CD4-positive, alpha-beta T cell treated with Interleukin-15 for 4 hours (primary cell): ENCODE measurements around the gene RPS6KC1.
"Not testable (repeated sequence)": the region's sequence is repeated elsewhere in the genome, so short reads cannot be mapped to it uniquely, and the experiment has no call there.

Experiments
- DNase-seq: peaks from one replicate; pipeline ENCODE4 v3.0.0-alpha.2; 2020; ENCODE audit warnings: low spot score

RPS6KC1 gene

DNA sequence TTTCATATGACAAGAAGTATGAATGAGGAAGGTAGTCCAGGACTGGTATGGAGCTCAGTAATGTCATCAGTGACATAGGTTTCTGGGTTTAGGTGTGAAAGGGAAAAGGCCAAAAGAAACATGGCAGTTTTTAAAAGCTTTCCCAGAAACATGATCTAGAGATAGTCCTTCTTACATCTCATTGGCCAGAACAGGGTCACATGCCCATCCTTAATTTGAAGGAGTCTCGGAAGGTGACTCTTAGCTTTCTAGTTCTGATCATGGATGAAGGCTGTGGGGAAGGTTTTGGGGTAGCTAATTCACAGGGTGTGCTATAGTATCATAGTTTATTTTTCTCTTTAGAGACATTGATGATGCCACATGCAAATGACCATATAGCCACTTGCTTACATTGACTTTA is 55.3 kb downstream of the RPS6KC1 start:
- no peak for DNase-seq

- no peak for DNase-seq
Measured at GRCh38 chr1:213107613-213108012, 56.6 kb downstream of the RPS6KC1 start.

GRCh38 chr1:213110349-213111300 is 59.6 kb downstream of the RPS6KC1 start:
- DNase-seq, result no peak

GRCh38 chr1:213111502-213111901 is 60.5 kb downstream of the RPS6KC1 start:
- DNase-seq, result no peak

DNA sequence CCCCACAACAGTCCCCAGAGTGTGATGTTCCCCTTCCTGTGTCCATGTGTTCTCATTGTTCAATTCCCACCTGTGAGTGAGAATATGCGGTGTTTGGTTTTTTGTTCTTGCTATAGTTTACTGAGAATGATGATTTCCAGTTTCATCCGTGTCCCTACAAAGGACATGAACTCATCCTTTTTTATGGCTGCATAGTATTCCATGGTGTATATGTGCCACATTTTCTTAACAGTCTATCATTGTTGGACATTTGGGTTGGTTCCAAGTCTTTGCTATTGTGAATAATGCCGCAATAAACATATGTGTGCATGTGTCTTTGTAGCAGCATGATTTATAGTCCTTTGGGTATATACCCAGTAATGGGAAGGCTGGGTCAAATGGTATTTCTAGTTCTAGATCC is 61.7 kb downstream of the RPS6KC1 start:
- not testable (repeated sequence) for DNase-seq

- DNase-seq, result not testable (repeated sequence)
Measured at GRCh38 chr1:213117699-213118180, 66.7 kb downstream of the RPS6KC1 start.

GRCh38 chr1:213119794-213120193 is 68.8 kb downstream of the RPS6KC1 start:
- DNase-seq, result no peak

DNA sequence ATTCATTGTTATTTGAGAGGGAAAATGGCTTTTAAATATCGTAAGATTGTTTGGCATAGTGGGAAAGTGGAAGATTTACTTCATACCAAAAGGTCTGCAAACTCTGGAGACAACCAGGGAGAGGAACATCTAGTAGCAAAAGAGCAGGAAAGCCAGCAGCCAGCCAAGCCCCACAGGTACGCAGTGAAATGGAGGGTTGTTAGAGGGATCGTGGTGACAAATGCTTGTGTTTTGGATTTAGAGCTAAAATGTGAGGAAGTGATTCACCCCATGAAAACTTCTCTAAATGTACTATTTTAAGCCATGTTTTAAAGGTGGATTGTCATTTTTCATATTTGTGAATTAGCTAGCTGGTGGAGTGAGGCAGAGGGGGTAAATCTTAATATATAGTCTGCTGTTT is 69.3 kb downstream of the RPS6KC1 start:
- no peak for DNase-seq

- no peak for DNase-seq
Measured at GRCh38 chr1:213120961-213121360, 69.9 kb downstream of the RPS6KC1 start.

DNA sequence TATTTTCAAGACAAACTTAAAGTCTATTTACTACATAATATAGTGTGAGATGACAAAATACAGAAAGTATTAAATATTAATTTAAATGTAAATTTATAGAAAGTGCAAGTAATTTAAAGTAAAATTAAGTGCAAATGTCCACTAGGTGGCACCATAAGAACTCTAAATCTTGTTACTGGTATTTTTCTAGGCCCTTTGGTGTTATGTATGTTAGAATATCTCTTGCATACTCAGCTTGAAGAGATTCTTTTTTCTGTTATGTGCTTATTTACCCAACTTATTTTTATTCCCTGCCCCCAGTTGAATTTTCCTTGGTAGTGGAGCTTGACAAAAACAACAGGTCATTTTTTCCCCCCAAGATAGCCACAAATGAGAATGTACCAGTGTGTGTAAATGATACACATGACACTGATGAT is 71.5 kb downstream of the RPS6KC1 start:
- peak; percentile 32 for DNase-seq

GRCh38 chr1:213123087-213123486 is 72.0 kb downstream of the RPS6KC1 start:
- no peak for DNase-seq

DNA sequence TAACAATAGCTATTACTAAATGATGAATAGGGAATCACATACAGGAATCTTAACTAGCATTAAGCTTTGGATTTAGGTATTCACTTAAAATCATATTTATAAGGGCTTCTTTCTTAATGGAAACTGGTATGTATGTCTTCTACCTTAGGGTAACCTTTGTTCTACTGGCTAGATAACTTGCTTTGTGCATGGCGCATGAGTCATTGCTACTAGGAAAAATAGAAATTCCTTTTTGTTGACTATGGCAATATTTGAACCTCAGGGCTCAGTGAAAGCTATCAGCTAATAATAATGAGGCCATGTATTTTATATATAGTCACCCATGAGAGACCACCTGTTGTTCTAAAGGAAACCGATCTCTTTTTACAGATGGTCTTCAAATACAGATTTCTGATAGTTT is 72.5 kb downstream of the RPS6KC1 start:
- no peak for DNase-seq

- DNase-seq, result no peak
Measured at GRCh38 chr1:213124590-213124989, 73.5 kb downstream of the RPS6KC1 start.

GRCh38 chr1:213125643-213126042 is 74.6 kb downstream of the RPS6KC1 start:
- no peak for DNase-seq

- DNase-seq, result no peak
Measured at GRCh38 chr1:213127074-213127473, 76.0 kb downstream of the RPS6KC1 start.

GRCh38 chr1:213131851-213132655 is 81.0 kb downstream of the RPS6KC1 start:
- no peak for DNase-seq

GRCh38 chr1:213135572-213135971 is 84.5 kb downstream of the RPS6KC1 start:
- DNase-seq, result no peak

GRCh38 chr1:213136190-213136917 is 85.3 kb downstream of the RPS6KC1 start:
- no peak for DNase-seq

DNA sequence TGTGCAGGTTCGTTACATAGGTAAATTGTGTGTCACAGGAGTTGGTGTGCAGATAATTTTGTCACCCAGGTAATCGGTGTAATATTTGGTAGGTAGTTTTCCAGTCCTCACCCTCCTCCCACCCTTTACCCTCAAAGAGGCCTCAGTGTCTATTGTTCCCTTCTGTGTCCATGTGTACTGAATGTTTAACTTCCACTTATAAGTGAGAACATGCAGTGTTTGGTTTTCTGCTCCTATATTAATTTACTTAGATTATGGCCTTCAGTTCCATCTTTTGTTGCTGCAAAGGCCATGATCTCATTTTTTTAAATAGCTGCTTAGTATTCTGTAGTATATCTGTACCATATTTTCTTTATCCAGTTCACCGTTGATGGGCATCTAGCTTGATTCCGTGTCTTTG is 87.3 kb downstream of the RPS6KC1 start:
- no peak for DNase-seq

DNA sequence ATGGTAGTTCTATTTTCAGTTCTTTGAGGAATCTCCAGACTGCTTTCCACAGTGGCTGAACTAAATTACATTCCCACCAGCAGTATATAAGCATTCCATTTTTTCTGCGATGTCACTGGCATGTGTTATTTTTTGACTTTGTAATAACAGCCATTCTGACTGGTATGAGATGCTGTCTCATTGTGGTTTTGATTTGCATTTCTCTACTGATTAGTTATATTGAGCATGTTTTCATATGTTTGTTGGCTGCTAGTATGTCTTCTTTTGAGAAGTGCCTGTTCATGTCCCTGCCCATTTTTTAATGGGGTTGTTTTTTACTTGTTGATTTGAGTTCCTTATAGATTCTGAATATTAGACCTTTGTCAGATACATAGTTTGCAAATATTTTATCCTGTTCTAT is 87.9 kb downstream of the RPS6KC1 start:
- DNase-seq, result no peak

DNA sequence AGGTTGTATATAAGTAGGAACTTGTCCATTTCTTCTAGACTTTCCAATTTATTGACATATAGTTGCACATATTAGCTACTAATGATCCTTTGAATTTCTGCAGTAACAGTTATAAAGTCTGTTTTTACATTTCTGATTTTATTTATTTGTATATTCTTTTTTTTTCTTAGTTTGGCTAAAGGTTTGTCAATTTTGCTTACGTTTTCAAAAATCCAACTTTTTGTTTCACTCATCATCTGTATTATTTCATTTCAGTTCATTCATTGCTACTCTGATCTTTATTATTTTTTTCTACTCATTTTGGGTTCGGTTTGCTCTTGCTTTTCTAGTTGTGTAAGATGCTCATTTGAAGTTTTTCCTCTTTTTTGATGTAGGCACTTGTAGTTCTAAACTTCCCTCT is 97.9 kb downstream of the RPS6KC1 start:
- DNase-seq, result no peak

- not testable (repeated sequence) for DNase-seq
Measured at GRCh38 chr1:213150090-213150489, 99.0 kb downstream of the RPS6KC1 start.
